Gastrocnemius medialis (tissue), 4 donors: Measurements from ENCODE around the gene MBTPS1. TPM values are rescaled to one million over a fixed set of nuclear protein-coding genes. Genes with fewer than 3 reads are reported as not detected.

ENCODE experiments used
- ATAC-seq, 2 donors: fragments of 150-250 bp; one replicate each; pipeline ENCODE4 v1.9.1; 2016
- DNase-seq, 2 donors: peaks; one replicate each; pipeline ENCODE4 v3.0.0-alpha.2; 2019
- H3K27ac ChIP-seq, 4 donors: fragments of 200-600 bp; sonication (generic); 1 replicate in 1 of 4; 2 replicates in 3 of 4; pipeline ENCODE4 v1.5.1; 2016 to 2018; ENCODE audit warnings: mild to moderate bottlenecking in 2 of 4, moderate library complexity in 1 of 4
- H3K27me3 ChIP-seq, 3 donors: fragments of 200-600 bp; sonication (generic) in 2 of 3; 1 replicate in 1 of 3; 2 replicates in 2 of 3; pipeline versions ENCODE4 v1.5.1 to v1.6.0; 2016 to 2019; ENCODE audit warnings: mild to moderate bottlenecking in 1 of 3, moderate library complexity in 1 of 3
- H3K36me3 ChIP-seq, 2 donors: fragments of 200-600 bp; sonication (generic) in 1 of 2; one replicate each; pipeline ENCODE4 v1.5.1; 2017 to 2018
- H3K4me1 ChIP-seq, 2 donors: fragments of 200-600 bp; sonication (generic) in 1 of 2; one replicate each; pipeline ENCODE4 v1.5.1; 2016 to 2017; ENCODE audit warnings: mild to moderate bottlenecking in 2 of 2
- H3K4me3 ChIP-seq, 4 donors: fragments of 200-600 bp; sonication (generic) in 3 of 4; 1 replicate in 1 of 4; 2 replicates in 3 of 4; pipeline ENCODE4 v1.5.1; 2016 to 2019; ENCODE audit warnings: mild to moderate bottlenecking in 2 of 4
- H3K9me3 ChIP-seq, 3 donors: fragments of 200-600 bp; sonication (generic) in 2 of 3; 1 replicate in 1 of 3; 2 replicates in 2 of 3; pipeline ENCODE4 v1.5.1; 2016 to 2019
- POLR2A ChIP-seq, 2 donors: fragments of 450-650 bp; IDR thresholded peaks; one replicate each; pipeline ENCODE4 v1.6.1; 2017; ENCODE audit warnings: antibody characterized with exemption in 2 of 2, mild to moderate bottlenecking in 2 of 2, moderate library complexity in 2 of 2
- in situ Hi-C, 4 donors: fragments of 200-750 bp; cut with MboI; loops; one replicate each; pipeline versions ENCODE4 v1.15.0 to v1.8.0; 2017; ENCODE audit warnings: low sequenced_read_pairs in 4 of 4
- intact Hi-C: fragments of 100-400 bp; cut with DNase I; formaldehyde crosslinking; loops from one replicate; pipeline ENCODE4 v1.15.1; 2023; ENCODE audit warnings: low total_unique reads
- total RNA-seq, 4 donors: library from RNA; depleted of rRNA; stranded (reverse); fragments of >200 nt; gene quantifications; one replicate each; pipeline versions ENCODE4 v1.1.0 to v1.2.3, GENCODE V29; 2016
- TF ChIP-seq, protein P1 (sequence below), 5 experiments: fragments of 450-650 bp in 3 of 5; fragments of 200-600 bp in 2 of 5; sonication (generic) in 2 of 5; IDR thresholded peaks in 4 of 5; conservative IDR thresholded peaks in 1 of 5; 1 replicate in 4 of 5; 2 replicates in 1 of 5; pipeline ENCODE4 v1.5.1; 2016 to 2019; ENCODE audit warnings: antibody characterized with exemption in 5 of 5, mild to moderate bottlenecking in 3 of 5, moderate library complexity in 3 of 5

The MBTPS1 gene
- total RNA-seq, 4 donors from 2014 or later = 28.8 to 44.3 (median 38.5) TPM

DNA sequence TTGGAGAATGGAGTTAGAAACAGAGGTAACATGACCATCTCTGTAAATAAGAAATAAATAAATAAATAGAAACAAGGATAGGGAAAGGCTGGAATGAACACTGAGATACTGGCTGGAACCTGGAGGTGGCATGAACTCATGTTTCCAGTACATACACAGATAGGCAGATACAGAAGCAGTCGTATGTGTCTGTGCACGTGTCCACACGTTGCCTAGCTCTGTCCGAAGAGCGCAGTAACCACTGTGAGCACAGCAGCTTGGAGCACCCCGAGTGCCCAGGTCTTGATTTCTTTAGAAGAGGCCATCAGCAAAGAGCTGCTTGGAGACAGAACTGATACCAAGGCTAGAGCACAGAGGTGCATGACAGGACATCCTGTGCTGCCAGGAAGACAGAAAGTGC lies 37.1 kb downstream of the MBTPS1 start:
- Histone ChIP-seq H3K4me1 (peaks cover 0 to 16% of the 10 kb centered on the region in 2 donors), H3K36me3 (peaks cover 0 to 62% of the 10 kb centered on the region in 2 donors), H3K27me3 (no peaks in the 10 kb centered on the region), H3K27ac (peak overlapping the region; percentile 39 to 76 (median 74)), H3K9me3 (no peaks in the 10 kb centered on the region), H3K4me3 (no peak overlapping the region)
- peak; percentile 4 to 50 for ATAC-seq
- in situ Hi-C loops = loop anchor here (10.0 to 25.0 kb wide), 3 partner anchors 95 to 108 kb away; partner anchors contain the start of genes TAF1C (in 2 of the 4) and ADAD2 (in 1 of the 4)
- no peak for DNase-seq
- intact Hi-C loops = no loop called here
- TF ChIP-seq, protein P1, sequence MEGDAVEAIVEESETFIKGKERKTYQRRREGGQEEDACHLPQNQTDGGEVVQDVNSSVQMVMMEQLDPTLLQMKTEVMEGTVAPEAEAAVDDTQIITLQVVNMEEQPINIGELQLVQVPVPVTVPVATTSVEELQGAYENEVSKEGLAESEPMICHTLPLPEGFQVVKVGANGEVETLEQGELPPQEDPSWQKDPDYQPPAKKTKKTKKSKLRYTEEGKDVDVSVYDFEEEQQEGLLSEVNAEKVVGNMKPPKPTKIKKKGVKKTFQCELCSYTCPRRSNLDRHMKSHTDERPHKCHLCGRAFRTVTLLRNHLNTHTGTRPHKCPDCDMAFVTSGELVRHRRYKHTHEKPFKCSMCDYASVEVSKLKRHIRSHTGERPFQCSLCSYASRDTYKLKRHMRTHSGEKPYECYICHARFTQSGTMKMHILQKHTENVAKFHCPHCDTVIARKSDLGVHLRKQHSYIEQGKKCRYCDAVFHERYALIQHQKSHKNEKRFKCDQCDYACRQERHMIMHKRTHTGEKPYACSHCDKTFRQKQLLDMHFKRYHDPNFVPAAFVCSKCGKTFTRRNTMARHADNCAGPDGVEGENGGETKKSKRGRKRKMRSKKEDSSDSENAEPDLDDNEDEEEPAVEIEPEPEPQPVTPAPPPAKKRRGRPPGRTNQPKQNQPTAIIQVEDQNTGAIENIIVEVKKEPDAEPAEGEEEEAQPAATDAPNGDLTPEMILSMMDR (IDR thresholded peaks at IDR 0.05 in 4 of 5, conservative IDR thresholded peaks at IDR 0.05 in 1 of 5) = no peak
- no peak for TF ChIP-seq POLR2A (IDR thresholded peaks at IDR 0.05)

DNA sequence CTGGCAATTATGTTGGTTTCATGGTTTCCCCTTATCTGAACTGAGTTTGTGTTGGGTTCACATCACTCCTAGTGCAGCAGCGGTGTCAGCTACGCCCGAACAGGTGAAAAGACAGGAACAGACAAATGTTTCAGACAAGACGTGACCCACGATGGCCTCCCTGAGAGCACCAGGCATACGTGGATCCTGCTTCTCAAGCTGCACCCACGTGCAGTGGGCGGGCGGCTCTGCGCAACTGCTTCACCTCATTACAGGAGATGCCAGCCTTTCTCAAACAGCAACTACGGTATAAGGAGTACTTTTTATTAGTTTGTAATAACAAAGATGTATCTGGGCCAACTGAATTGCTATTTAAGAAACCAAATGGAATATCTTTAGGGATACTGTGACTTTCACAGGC lies 41.4 kb downstream of the MBTPS1 start:
- H3K36me3 ChIP-seq = peaks cover 0 to 52% of the 10 kb centered on the region in 2 donors
- no peak for DNase-seq
- H3K27ac ChIP-seq = no peak overlapping the region
- TF ChIP-seq, protein P1 (IDR thresholded peaks at IDR 0.05 in 4 of 5, conservative IDR thresholded peaks at IDR 0.05 in 1 of 5) = no peak
- TF ChIP-seq POLR2A (IDR thresholded peaks at IDR 0.05) = no peak
- no peak overlapping the region for H3K4me3 ChIP-seq
- no peaks in the 10 kb centered on the region for H3K27me3 ChIP-seq
- in situ Hi-C loops = loop anchor here in 1 of 4 donors (25.0 kb wide), 1 partner anchor 112 kb away; the partner anchor contains the start of genes ADAD2 and TAF1C
- H3K4me1 ChIP-seq = peaks cover 0 to 11% of the 10 kb centered on the region in 2 donors
- H3K9me3 ChIP-seq = no peaks in the 10 kb centered on the region
- intact Hi-C loops = no loop called here
- ATAC-seq = no peak

DNA sequence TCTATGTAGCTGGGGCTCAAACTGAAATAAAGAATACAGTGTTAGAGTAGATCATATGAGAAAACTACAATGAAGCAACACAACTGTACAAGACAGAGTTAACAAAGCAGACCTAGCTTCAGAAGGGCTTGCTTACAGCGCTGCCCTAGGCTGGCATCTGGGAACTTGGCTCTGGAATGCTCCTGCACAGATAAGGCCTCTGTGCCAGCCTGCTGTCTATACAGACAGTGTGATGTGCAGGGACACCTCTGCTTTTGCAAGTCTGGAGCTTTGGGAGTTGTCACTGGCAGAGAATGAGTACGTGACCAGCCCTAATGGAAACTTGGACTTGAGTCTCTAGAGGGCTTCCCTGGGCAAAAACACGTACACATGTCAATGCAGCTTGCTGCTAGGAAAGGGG lies 42.0 kb downstream of the MBTPS1 start:
- intact Hi-C loops = no loop called here
- no peak overlapping the region for H3K27ac ChIP-seq
- no peak overlapping the region for H3K4me3 ChIP-seq
- DNase-seq (no peak), ATAC-seq (no peak)
- in situ Hi-C loops = loop anchor here in 2 of 4 donors (25.0 kb wide), 2 partner anchors 112 to 113 kb away; partner anchors contain the start of genes ADAD2 (in 1 of the 2), NECAB2 (in 1 of the 2), OSGIN1 (in 1 of the 2) and TAF1C (in 1 of the 2)
- H3K36me3 ChIP-seq = peaks cover 0 to 51% of the 10 kb centered on the region in 2 donors
- H3K4me1 ChIP-seq = peaks cover 0 to 4% of the 10 kb centered on the region in 2 donors
- TF ChIP-seq, protein P1 (IDR thresholded peaks at IDR 0.05 in 4 of 5, conservative IDR thresholded peaks at IDR 0.05 in 1 of 5) = no peak
- no peak for TF ChIP-seq POLR2A (IDR thresholded peaks at IDR 0.05)
- H3K9me3 ChIP-seq = no peaks in the 10 kb centered on the region
- H3K27me3 ChIP-seq = no peaks in the 10 kb centered on the region

DNA sequence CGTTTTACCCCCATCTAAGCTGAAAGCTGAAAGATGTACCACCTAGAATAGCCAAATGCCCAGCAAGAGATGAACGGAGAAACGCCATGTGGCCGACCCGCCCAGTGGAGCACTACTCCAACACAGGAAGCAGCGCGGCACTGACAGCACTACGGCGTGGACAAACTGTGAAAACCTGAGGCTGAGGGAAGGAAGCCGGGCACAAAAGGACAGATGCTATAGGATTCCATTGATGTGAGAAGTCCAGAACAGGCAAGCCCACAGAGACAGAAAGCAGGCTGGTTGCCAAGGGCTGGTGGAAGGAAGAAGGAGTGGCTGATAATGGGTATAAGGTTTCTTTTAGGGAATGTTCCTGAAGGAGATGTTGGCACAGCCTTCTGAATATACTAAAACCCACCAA lies 44.7 kb downstream of the MBTPS1 start:
- Histone ChIP-seq H3K9me3 (no peaks in the 10 kb centered on the region), H3K27me3 (no peaks in the 10 kb centered on the region), H3K27ac (no peak overlapping the region), H3K4me1 (no peaks in the 10 kb centered on the region), H3K36me3 (peaks cover 8 to 68% of the 10 kb centered on the region in 2 donors), H3K4me3 (no peak overlapping the region)
- in situ Hi-C loops = loop anchor here in 1 of 4 donors (25.0 kb wide), 1 partner anchor 110 kb away; the partner anchor contains the start of genes NECAB2 and OSGIN1
- no peak for ATAC-seq
- DNase-seq = no peak
- intact Hi-C loops = no loop called here
- TF ChIP-seq POLR2A (IDR thresholded peaks at IDR 0.05) = no peak
- TF ChIP-seq, protein P1 (IDR thresholded peaks at IDR 0.05 in 4 of 5, conservative IDR thresholded peaks at IDR 0.05 in 1 of 5) = no peak
